ENCODE measurements around the gene ROBO4.

ROBO4 gene

DNA sequence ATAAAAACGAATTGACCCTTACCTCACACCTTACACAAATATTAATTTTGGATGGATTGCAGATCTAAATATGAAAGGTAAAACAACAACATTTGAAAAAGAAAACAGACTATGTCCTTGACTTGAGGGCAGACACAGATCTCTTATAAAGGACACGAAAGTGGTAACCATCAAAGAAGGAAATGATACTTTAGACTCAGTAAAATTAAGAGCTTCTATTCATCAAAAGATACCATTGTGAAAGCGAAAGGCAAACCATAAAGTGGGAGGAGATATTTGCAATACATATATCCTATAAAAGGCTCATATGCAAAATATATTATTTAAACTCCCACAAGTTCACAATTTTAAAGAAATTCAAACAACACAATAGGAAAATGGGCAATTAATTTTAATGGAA, 33.1 kb upstream of the ROBO4 start:
- no peak for DNase-seq (ENCODE audit: extremely low read depth, low read depth)
- TF ChIP-seq, protein P1, sequence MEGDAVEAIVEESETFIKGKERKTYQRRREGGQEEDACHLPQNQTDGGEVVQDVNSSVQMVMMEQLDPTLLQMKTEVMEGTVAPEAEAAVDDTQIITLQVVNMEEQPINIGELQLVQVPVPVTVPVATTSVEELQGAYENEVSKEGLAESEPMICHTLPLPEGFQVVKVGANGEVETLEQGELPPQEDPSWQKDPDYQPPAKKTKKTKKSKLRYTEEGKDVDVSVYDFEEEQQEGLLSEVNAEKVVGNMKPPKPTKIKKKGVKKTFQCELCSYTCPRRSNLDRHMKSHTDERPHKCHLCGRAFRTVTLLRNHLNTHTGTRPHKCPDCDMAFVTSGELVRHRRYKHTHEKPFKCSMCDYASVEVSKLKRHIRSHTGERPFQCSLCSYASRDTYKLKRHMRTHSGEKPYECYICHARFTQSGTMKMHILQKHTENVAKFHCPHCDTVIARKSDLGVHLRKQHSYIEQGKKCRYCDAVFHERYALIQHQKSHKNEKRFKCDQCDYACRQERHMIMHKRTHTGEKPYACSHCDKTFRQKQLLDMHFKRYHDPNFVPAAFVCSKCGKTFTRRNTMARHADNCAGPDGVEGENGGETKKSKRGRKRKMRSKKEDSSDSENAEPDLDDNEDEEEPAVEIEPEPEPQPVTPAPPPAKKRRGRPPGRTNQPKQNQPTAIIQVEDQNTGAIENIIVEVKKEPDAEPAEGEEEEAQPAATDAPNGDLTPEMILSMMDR (IDR thresholded peaks at IDR 0.05; ENCODE audit: low read depth, low read length) = no peak

DNA sequence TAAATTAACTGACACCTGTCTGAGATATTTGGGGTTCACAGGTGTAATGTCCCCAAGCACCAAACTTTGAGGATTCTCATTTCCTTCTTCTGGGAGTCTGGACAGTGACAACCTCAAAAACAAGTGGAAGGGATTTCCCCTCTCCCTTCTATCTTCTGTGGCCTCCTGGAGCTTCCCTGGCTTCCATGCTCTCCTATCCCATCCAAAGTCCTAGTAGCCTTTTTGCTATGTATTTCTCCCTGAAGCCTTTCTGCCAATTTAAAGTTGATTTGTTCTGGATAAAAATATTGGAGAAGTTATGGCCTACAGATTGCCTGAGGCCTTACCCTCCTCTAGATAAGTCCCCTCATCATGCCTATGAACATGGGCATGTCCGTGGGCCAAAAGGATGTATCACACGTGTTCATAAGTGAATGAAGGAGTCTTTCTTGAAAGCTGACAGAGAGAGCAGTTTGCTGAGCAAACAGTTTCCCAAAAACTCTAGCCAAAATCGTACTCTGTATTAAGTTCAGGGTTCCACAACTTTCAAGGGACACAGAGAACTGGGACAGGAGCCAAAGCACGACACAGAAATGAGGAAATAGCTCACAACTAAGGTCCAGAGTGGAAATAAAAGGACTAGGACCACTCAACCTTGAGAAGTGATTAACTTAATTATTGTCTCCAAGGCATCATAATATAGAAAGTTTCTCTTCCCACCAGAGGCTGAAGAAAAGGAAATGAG, 31.4 kb upstream of the ROBO4 start:
- TF ChIP-seq, protein P1 (IDR thresholded peaks at IDR 0.05; ENCODE audit: low read depth, low read length) = no peak
- no peak for DNase-seq (ENCODE audit: extremely low read depth, low read depth)

GRCh38 chr11:124923296-124923695, 25.6 kb upstream of the ROBO4 start:
- TF ChIP-seq, protein P1 (IDR thresholded peaks at IDR 0.05; ENCODE audit: low read depth, low read length) = no peak
- no peak for DNase-seq (ENCODE audit: extremely low read depth, low read depth)

DNA sequence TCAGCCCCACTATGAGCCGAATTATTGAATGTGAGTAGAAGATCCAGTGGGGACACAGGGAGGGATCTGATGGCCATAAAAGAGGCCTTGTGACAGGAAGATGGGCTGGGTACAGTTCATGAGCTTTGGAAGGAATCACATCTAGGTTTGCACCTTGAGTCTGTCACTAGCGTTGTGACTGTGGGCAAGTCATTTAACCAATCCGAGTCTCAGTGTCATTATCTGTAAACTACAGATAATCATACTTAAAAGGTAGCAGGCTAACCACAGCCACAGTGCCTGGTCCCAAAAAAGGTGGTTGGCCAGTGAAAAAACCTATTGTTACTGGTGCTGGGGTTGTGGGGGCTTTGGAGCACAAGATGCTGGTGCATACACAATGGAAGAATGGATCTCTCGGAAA, 25.2 kb upstream of the ROBO4 start:
- DNase-seq (ENCODE audit: extremely low read depth, low read depth) = no peak
- TF ChIP-seq, protein P1 (IDR thresholded peaks at IDR 0.05; ENCODE audit: low read depth, low read length) = no peak

- DNase-seq (ENCODE audit: extremely low read depth, low read depth) = no peak
- TF ChIP-seq, protein P1 (IDR thresholded peaks at IDR 0.05; ENCODE audit: low read depth, low read length) = no peak
Observed at GRCh38 chr11:124920870-124921609, 23.4 kb upstream of the ROBO4 start.

DNA sequence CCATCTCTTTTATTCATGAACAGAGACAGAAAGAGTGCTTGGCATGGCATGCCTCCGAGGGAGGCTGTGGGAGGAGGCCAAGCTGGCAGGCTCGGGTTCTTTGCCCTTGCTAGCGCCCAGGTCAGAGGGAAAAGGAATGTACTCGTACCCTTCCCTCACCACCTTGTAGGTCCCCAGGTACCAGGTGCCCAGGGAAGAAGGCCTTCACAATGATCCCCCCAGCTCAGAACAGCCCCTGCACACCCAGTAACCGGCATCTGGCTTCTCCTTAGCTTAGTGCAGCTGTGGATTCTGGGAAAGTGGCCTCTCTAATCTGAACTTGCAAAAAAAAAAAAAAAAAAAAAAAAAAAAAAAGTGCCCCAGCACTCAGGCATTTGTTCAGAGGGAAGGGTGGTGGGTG, 22.7 kb upstream of the ROBO4 start:
- TF ChIP-seq, protein P1 (IDR thresholded peaks at IDR 0.05; ENCODE audit: low read depth, low read length) = no peak

GRCh38 chr11:124919898-124920297, 22.2 kb upstream of the ROBO4 start:
- TF ChIP-seq, protein P1 (IDR thresholded peaks at IDR 0.05; ENCODE audit: low read depth, low read length) = no peak
- no peak for DNase-seq (ENCODE audit: extremely low read depth, low read depth)

More for the DNA sequence above, 22.7 kb upstream of the ROBO4 start:
- DNase-seq (ENCODE audit: extremely low read depth, low read depth) = no peak

All from AG09319 (cell line).